GM19455 (cell line): ENCODE results near the gene KAZALD1.
"Not testable (repeated sequence)": the region's sequence is repeated elsewhere in the genome, so short reads cannot be mapped to it uniquely, and the experiment has no call there.

ENCODE experiments used
- ATAC-seq: cut with Tn5 transposase; IDR thresholded peaks from one replicate; pipeline ENCODE4 v1.9.1; 2021; ENCODE audit not compliant: unreplicated experiment

KAZALD1 gene

GRCh38 chr10:101029520-101030295, 32.1 kb upstream of the KAZALD1 start:
- ATAC-seq = no peak

- no peak for ATAC-seq
Observed at GRCh38 chr10:101030496-101031127, 31.2 kb upstream of the KAZALD1 start.

GRCh38 chr10:101031128-101031795, 30.5 kb upstream of the KAZALD1 start, which contains the start of the genes PDZD7 and SFXN3:
Gene PDZD7, minus strand, starts transcription at chr10:101031129. Its CDS starts 910 bp downstream, at chr10:101030219.
Gene SFXN3, plus strand, starts transcription at chr10:101031234. Its CDS starts 3,461 bp downstream, at chr10:101034695.
- peak; percentile 86 for ATAC-seq

- no peak for ATAC-seq
Observed at GRCh38 chr10:101031796-101032636, 29.8 kb upstream of the KAZALD1 start.

- ATAC-seq = no peak
Observed at GRCh38 chr10:101032637-101033224, 29.1 kb upstream of the KAZALD1 start.

- no peak for ATAC-seq
Observed at GRCh38 chr10:101033276-101033675, 28.5 kb upstream of the KAZALD1 start.

GRCh38 chr10:101034404-101034803, 27.4 kb upstream of the KAZALD1 start:
- not testable (repeated sequence) for ATAC-seq

- no peak for ATAC-seq
Observed at GRCh38 chr10:101035314-101035713, 26.5 kb upstream of the KAZALD1 start.

- no peak for ATAC-seq
Observed at GRCh38 chr10:101035916-101036702, 25.7 kb upstream of the KAZALD1 start.

GRCh38 chr10:101036726-101037125, 25.1 kb upstream of the KAZALD1 start:
- ATAC-seq = no peak

GRCh38 chr10:101038484-101038883, 23.3 kb upstream of the KAZALD1 start:
- no peak for ATAC-seq

- no peak for ATAC-seq
Observed at GRCh38 chr10:101040061-101040460, 21.7 kb upstream of the KAZALD1 start.

- no peak for ATAC-seq
Observed at GRCh38 chr10:101040851-101041250, 20.9 kb upstream of the KAZALD1 start.

- ATAC-seq = peak; percentile 58
Observed at GRCh38 chr10:101041252-101041761, 20.5 kb upstream of the KAZALD1 start.

- no peak for ATAC-seq
Observed at GRCh38 chr10:101042118-101042517, 19.7 kb upstream of the KAZALD1 start.

- ATAC-seq = peak; percentile 93
Observed at GRCh38 chr10:101042667-101043362, 19.0 kb upstream of the KAZALD1 start.

GRCh38 chr10:101043363-101043707, 18.5 kb upstream of the KAZALD1 start:
- ATAC-seq = no peak

GRCh38 chr10:101044117-101044516, 17.7 kb upstream of the KAZALD1 start:
- ATAC-seq = no peak
